ENCODE results near the gene BLVRA. TPM values are rescaled to one million over a fixed set of nuclear protein-coding genes. Genes with fewer than 3 reads are reported as not detected.
A peak's percentile ranks its signal among the peaks of the same experiment; 100 is the strongest.
"Not testable (repeated sequence)": the region's sequence is repeated elsewhere in the genome, so short reads cannot be mapped to it uniquely, and the experiment has no call there.

Gene BLVRA, protein sequence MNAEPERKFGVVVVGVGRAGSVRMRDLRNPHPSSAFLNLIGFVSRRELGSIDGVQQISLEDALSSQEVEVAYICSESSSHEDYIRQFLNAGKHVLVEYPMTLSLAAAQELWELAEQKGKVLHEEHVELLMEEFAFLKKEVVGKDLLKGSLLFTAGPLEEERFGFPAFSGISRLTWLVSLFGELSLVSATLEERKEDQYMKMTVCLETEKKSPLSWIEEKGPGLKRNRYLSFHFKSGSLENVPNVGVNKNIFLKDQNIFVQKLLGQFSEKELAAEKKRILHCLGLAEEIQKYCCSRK
- total RNA-seq = 25.9 TPM
- 10 to 100 TPM; 40.8 to 76.3 (median 53.9) TPM for polyA plus RNA-seq

DNA sequence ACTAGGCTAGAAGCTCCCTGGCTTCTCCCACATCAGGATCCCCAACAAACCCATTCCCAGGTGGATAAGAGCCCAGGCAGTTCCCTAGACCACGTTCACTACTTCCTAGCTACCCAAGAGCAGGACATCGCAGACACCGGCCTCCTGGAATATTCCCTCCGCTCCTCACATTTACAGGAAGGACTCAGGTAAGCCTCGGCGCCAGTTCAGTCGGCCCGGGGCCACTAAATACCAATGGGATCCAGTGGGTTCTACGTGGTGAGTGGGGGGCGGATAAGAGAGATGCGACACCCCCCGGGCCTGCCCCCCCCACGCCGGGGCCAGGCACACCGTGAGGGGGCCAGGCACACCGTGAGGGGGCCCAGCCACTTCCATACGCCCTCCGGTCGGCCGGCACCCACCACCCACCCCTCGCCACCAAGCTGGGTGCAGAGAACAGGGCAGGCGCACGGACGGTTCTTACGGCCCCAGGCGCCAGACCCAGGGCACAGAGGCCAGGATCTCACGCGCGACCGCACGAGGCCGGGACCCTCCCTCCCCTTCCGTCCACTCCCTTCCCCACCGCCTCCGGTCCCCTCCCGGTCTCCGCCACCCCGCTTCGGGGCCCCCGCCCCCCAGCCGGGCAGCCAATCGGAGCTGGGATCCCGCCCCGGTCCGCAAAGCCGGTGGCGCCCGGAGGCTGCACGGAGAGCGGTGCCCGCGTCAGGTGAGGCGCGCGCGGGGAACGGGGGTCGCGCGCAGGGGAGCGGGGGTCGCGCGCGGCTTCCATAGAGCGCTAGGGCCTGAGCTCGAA lies at the start of gene BLVRA:
Gene BLVRA (plus strand): TSS at position 652 of the 793 bp plus-strand sequence. CDS start 12,479 bp downstream, outside the sequence.
- no peaks in the 10 kb centered on the region for H3K27me3 ChIP-seq (ENCODE audit: control insufficient read depth, insufficient read depth, low read length)
- H3K27ac ChIP-seq (ENCODE audit: insufficient read depth, low read length, poor library complexity, severe bottlenecking) = peak within 1 kb of the TSS; percentile 47
- no peaks in the 10 kb centered on the region for H3K9me3 ChIP-seq (ENCODE audit: control insufficient read depth in 2 of 2, low read length in 2 of 2)
- H3K27ac Mint-ChIP-seq = peak within 1 kb of the TSS; percentile 75 to 83 (median 80)
- peak within 1 kb of the TSS; percentile 79 for H3K4me3 ChIP-seq (ENCODE audit: low read depth, low read length)
- H3K4me1 Mint-ChIP-seq = peaks cover 6 to 36% (median 26%) of the 10 kb centered on the region in 4 donors
- peaks cover 7% of the 10 kb centered on the region for H3K4me1 ChIP-seq (ENCODE audit: control insufficient read depth, insufficient read depth, low read length, poor library complexity, severe bottlenecking)
- H3K9me3 Mint-ChIP-seq = no peaks in the 10 kb centered on the region
- H3K27me3 Mint-ChIP-seq = peaks cover 5% of the 10 kb centered on the region
- DNase-seq = peak; percentile 57 to 66 (median 59)
- peak within 1 kb of the TSS; percentile 85 to 95 (median 90) for H3K4me3 Mint-ChIP-seq
- peak; percentile 71 to 77 for ATAC-seq (ENCODE audit: low read depth in 2 of 2)
- H3K36me3 ChIP-seq (ENCODE audit: control insufficient read depth, insufficient read depth, low read length) = no peaks in the 10 kb centered on the region
- no peaks in the 10 kb centered on the region for H3K36me3 Mint-ChIP-seq

GRCh38 chr7:43711503-43711902 lies 47.0 kb upstream of the BLVRA start:
- Mint-ChIP-seq H3K36me3 (peaks cover 15% of the 10 kb centered on the region), H3K4me1 (peaks cover 20 to 48% (median 41%) of the 10 kb centered on the region in 4 donors), H3K27ac (no peak overlapping the region), H3K4me3 (no peak overlapping the region), H3K9me3 (peaks cover 0 to 2% (median 0%) of the 10 kb centered on the region in 7 donors), H3K27me3 (no peaks in the 10 kb centered on the region)
- Histone ChIP-seq H3K4me3 (ENCODE audit: low read depth, low read length) (no peak overlapping the region), H3K27me3 (ENCODE audit: control insufficient read depth, insufficient read depth, low read length) (no peaks in the 10 kb centered on the region), H3K36me3 (ENCODE audit: control insufficient read depth, insufficient read depth, low read length) (peaks cover 3% of the 10 kb centered on the region), H3K27ac (ENCODE audit: insufficient read depth, low read length, poor library complexity, severe bottlenecking) (no peak overlapping the region), H3K9me3 (ENCODE audit: control insufficient read depth in 2 of 2, low read length in 2 of 2) (no peaks in the 10 kb centered on the region), H3K4me1 (ENCODE audit: control insufficient read depth, insufficient read depth, low read length, poor library complexity, severe bottlenecking) (no peaks in the 10 kb centered on the region)
- DNase-seq (no peak), ATAC-seq (ENCODE audit: low read depth in 2 of 2) (no peak)

GRCh38 chr7:43715966-43716365 lies 42.5 kb upstream of the BLVRA start:
- H3K27ac ChIP-seq (ENCODE audit: insufficient read depth, low read length, poor library complexity, severe bottlenecking); H3K9me3 ChIP-seq (ENCODE audit: control insufficient read depth in 2 of 2, low read length in 2 of 2); H3K27me3 ChIP-seq (ENCODE audit: control insufficient read depth, insufficient read depth, low read length); H3K4me3 ChIP-seq (ENCODE audit: low read depth, low read length); H3K4me3 Mint-ChIP-seq; ATAC-seq (ENCODE audit: low read depth in 2 of 2); H3K36me3 ChIP-seq (ENCODE audit: control insufficient read depth, insufficient read depth, low read length); H3K4me1 ChIP-seq (ENCODE audit: control insufficient read depth, insufficient read depth, low read length, poor library complexity, severe bottlenecking); DNase-seq; H3K9me3 Mint-ChIP-seq; H3K27me3 Mint-ChIP-seq: not testable (repeated sequence)
- H3K27ac Mint-ChIP-seq = peak overlapping the region in 1 of 3 donors; percentile 21
- H3K36me3 Mint-ChIP-seq = peaks cover 10% of the 10 kb centered on the region
- H3K4me1 Mint-ChIP-seq = peaks cover 21 to 57% (median 41%) of the 10 kb centered on the region in 4 donors

GRCh38 chr7:43716598-43716997 lies 41.9 kb upstream of the BLVRA start:
- peaks cover 3% of the 10 kb centered on the region for H3K36me3 ChIP-seq (ENCODE audit: control insufficient read depth, insufficient read depth, low read length)
- H3K4me1 Mint-ChIP-seq = peaks cover 22 to 56% (median 42%) of the 10 kb centered on the region in 4 donors
- peaks cover 10% of the 10 kb centered on the region for H3K36me3 Mint-ChIP-seq
- ATAC-seq (ENCODE audit: low read depth in 2 of 2) (no peak), DNase-seq (no peak)
- no peaks in the 10 kb centered on the region for H3K27me3 Mint-ChIP-seq
- no peak overlapping the region for H3K27ac ChIP-seq (ENCODE audit: insufficient read depth, low read length, poor library complexity, severe bottlenecking)
- no peak overlapping the region for H3K4me3 ChIP-seq (ENCODE audit: low read depth, low read length)
- peaks cover 4% of the 10 kb centered on the region for H3K4me1 ChIP-seq (ENCODE audit: control insufficient read depth, insufficient read depth, low read length, poor library complexity, severe bottlenecking)
- no peaks in the 10 kb centered on the region for H3K27me3 ChIP-seq (ENCODE audit: control insufficient read depth, insufficient read depth, low read length)
- peaks cover 0 to 2% (median 0%) of the 10 kb centered on the region in 7 donors for H3K9me3 Mint-ChIP-seq
- no peaks in the 10 kb centered on the region for H3K9me3 ChIP-seq (ENCODE audit: control insufficient read depth in 2 of 2, low read length in 2 of 2)
- no peak overlapping the region for H3K4me3 Mint-ChIP-seq
- H3K27ac Mint-ChIP-seq = peak overlapping the region in 1 of 3 donors; percentile 21

DNA sequence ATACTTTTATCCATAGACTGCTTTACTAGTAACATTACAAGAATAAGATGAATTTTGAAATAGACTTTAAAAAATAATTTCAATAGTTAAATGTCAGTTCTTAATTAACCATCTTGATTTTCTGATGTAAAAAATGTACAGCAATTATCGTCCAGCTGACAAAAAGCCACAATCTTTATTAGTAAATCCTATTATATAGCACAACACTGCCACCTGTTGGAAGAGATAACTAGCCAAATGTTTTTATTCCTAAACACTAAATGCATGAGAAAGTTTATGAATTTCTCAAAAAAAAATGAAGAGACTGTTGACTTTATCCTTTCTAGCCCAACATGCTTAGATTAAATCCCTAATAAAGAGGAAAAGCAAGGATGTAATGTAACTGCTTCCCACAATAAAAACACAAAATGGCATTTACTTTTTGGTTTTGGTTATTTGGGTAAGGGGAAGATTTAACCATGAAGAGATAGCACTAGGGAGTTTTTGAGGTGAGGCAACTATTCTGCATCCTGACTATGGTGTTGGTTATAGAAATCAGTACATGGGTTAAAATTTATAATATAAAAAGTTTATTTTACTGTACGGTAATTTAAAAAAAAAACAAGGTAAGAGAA lies 37.2 kb upstream of the BLVRA start:
- peaks cover 8% of the 10 kb centered on the region for H3K36me3 Mint-ChIP-seq
- no peak overlapping the region for H3K4me3 ChIP-seq (ENCODE audit: low read depth, low read length)
- no peaks in the 10 kb centered on the region for H3K36me3 ChIP-seq (ENCODE audit: control insufficient read depth, insufficient read depth, low read length)
- no peaks in the 10 kb centered on the region for H3K9me3 ChIP-seq (ENCODE audit: control insufficient read depth in 2 of 2, low read length in 2 of 2)
- H3K27ac ChIP-seq (ENCODE audit: insufficient read depth, low read length, poor library complexity, severe bottlenecking) = no peak overlapping the region
- peaks cover 18 to 48% (median 28%) of the 10 kb centered on the region in 4 donors for H3K4me1 Mint-ChIP-seq
- peak overlapping the region in 1 of 3 donors; percentile 66 for H3K27ac Mint-ChIP-seq
- H3K4me1 ChIP-seq (ENCODE audit: control insufficient read depth, insufficient read depth, low read length, poor library complexity, severe bottlenecking) = peaks cover 7% of the 10 kb centered on the region
- H3K9me3 Mint-ChIP-seq = no peaks in the 10 kb centered on the region
- no peaks in the 10 kb centered on the region for H3K27me3 ChIP-seq (ENCODE audit: control insufficient read depth, insufficient read depth, low read length)
- H3K27me3 Mint-ChIP-seq = no peaks in the 10 kb centered on the region
- ATAC-seq (ENCODE audit: low read depth in 2 of 2) (no peak), DNase-seq (peak in 2 of 3 donors; percentile 63 to 66)
- H3K4me3 Mint-ChIP-seq = peak overlapping the region in 1 of 4 donors; percentile 19

DNA sequence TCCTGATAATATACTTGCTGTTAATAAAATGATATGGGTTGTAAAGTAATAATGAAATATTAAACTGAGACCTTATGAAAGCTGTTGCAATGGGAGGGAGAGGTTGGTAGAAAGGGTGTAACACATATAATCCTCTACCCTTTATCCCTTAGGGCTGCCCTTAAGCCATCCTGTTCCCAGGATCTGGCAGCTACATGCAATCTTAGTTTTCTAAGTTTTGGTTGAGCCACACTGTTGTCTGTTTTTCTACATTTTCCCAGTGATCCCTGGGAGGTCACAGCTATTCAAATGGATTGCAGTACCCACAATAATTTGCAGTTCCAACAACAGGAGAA lies 35.5 kb upstream of the BLVRA start:
- Histone ChIP-seq H3K4me1 (ENCODE audit: control insufficient read depth, insufficient read depth, low read length, poor library complexity, severe bottlenecking) (peaks cover 20% of the 10 kb centered on the region), H3K9me3 (ENCODE audit: control insufficient read depth in 2 of 2, low read length in 2 of 2) (no peaks in the 10 kb centered on the region), H3K36me3 (ENCODE audit: control insufficient read depth, insufficient read depth, low read length) (no peaks in the 10 kb centered on the region), H3K4me3 (ENCODE audit: low read depth, low read length) (no peak overlapping the region), H3K27me3 (ENCODE audit: control insufficient read depth, insufficient read depth, low read length) (no peaks in the 10 kb centered on the region), H3K27ac (ENCODE audit: insufficient read depth, low read length, poor library complexity, severe bottlenecking) (no peak overlapping the region)
- Mint-ChIP-seq H3K4me3 (no peak overlapping the region), H3K36me3 (peaks cover 8% of the 10 kb centered on the region), H3K27ac (no peak overlapping the region), H3K4me1 (peaks cover 24 to 50% (median 39%) of the 10 kb centered on the region in 4 donors), H3K27me3 (no peaks in the 10 kb centered on the region), H3K9me3 (no peaks in the 10 kb centered on the region)
- DNase-seq (no peak), ATAC-seq (ENCODE audit: low read depth in 2 of 2) (no peak)

- ATAC-seq (ENCODE audit: low read depth in 2 of 2) (no peak), DNase-seq (no peak)
- Mint-ChIP-seq H3K4me3 (no peak overlapping the region), H3K36me3 (peaks cover 8% of the 10 kb centered on the region), H3K27ac (no peak overlapping the region), H3K27me3 (no peaks in the 10 kb centered on the region), H3K9me3 (no peaks in the 10 kb centered on the region), H3K4me1 (peaks cover 26 to 52% (median 44%) of the 10 kb centered on the region in 4 donors)
- no peak overlapping the region for H3K27ac ChIP-seq (ENCODE audit: insufficient read depth, low read length, poor library complexity, severe bottlenecking)
- no peak overlapping the region for H3K4me3 ChIP-seq (ENCODE audit: low read depth, low read length)
- H3K9me3 ChIP-seq (ENCODE audit: control insufficient read depth in 2 of 2, low read length in 2 of 2) = no peaks in the 10 kb centered on the region
- H3K27me3 ChIP-seq (ENCODE audit: control insufficient read depth, insufficient read depth, low read length) = no peaks in the 10 kb centered on the region
- peaks cover 37% of the 10 kb centered on the region for H3K4me1 ChIP-seq (ENCODE audit: control insufficient read depth, insufficient read depth, low read length, poor library complexity, severe bottlenecking)
- H3K36me3 ChIP-seq (ENCODE audit: control insufficient read depth, insufficient read depth, low read length) = no peaks in the 10 kb centered on the region
Measured at GRCh38 chr7:43725251-43725650, 33.2 kb upstream of the BLVRA start.
